Peyer's patch (tissue), 4 donors: Measurements from ENCODE around the gene SGF29. TPM values are rescaled to one million over a fixed set of nuclear protein-coding genes. Genes with fewer than 3 reads are reported as not detected.
"Not testable (repeated sequence)": the region's sequence is repeated elsewhere in the genome, so short reads cannot be mapped to it uniquely, and the experiment has no call there.

Source experiments
- DNase-seq, 3 donors: peaks; one replicate each; pipeline ENCODE4 v3.0.0-alpha.2; 2017 to 2019
- H3K27ac ChIP-seq, 4 donors: fragments of 200-600 bp; sonication (generic); one replicate each; pipeline ENCODE4 v1.5.1; 2016 to 2019
- H3K27me3 ChIP-seq, 2 donors: fragments of 200-600 bp; sonication (generic); one replicate each; pipeline ENCODE4 v1.5.1; 2019
- H3K36me3 ChIP-seq, 3 donors: fragments of 200-600 bp; sonication (generic); one replicate each; pipeline ENCODE4 v1.5.1; 2016 to 2019
- H3K4me1 ChIP-seq, 4 donors: fragments of 200-600 bp; sonication (generic); one replicate each; pipeline ENCODE4 v1.5.1; 2016 to 2019
- H3K4me3 ChIP-seq, 4 donors: fragments of 200-600 bp; sonication (generic); 1 replicate in 3 of 4; 2 replicates in 1 of 4; pipeline ENCODE4 v1.5.1; 2016 to 2019; ENCODE audit warnings: mild to moderate bottlenecking in 1 of 4
- H3K9me3 ChIP-seq, 4 donors: fragments of 200-600 bp; sonication (generic); one replicate each; pipeline ENCODE4 v1.5.1; 2016 to 2019; ENCODE audit warnings: mild to moderate bottlenecking in 1 of 4
- POLR2A ChIP-seq, 2 donors: fragments of 450-650 bp; IDR thresholded peaks; one replicate each; pipeline ENCODE4 v1.5.1; 2017; ENCODE audit warnings: antibody characterized with exemption in 2 of 2, mild to moderate bottlenecking in 2 of 2, moderate library complexity in 2 of 2
- total RNA-seq, 4 donors: library from RNA; depleted of rRNA; stranded (reverse); fragments of >200 nt; gene quantifications; one replicate each; pipeline ENCODE4 v1.1.0, GENCODE V29; 2016
- TF ChIP-seq, protein P1 (sequence below), 6 experiments: fragments of 450-650 bp in 4 of 6; fragments of 200-600 bp in 2 of 6; sonication (generic) in 1 of 6; IDR thresholded peaks; one replicate each; pipeline ENCODE4 v1.5.1; 2017 to 2019; ENCODE audit warnings: antibody characterized with exemption in 6 of 6, mild to moderate bottlenecking in 3 of 6, moderate library complexity in 1 of 6

SGF29 gene
- total RNA-seq, 4 donors from 2014 or later = 27.3 to 117 (median 45.6) TPM

DNA sequence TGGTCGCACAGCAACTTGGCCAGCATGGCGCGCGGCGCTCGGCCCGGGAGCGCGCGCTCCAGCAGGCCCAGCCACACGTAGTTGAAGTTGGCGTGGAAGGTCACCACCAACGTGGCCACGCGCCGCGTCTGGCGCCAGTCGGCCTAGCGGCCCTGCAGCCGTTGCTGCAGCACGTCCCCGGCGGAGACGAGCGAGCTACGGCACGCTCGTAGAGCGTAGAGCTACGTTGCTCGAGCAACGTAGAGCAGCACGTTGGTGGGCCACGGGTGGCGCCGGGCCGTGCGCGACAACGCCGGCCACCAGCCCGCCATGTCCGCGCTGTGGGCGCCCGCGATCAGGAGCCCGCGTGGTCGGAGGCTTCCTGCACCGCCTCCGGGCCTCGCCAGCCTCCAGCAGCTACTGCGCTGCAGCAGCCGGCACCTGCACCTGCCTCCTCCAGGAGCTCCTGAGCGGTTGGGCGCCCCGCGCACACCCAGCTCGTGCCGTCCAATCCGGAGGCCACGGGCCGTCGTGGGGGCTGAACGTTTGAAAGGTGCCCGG is 69.5 kb downstream of the SGF29 start:
- Histone ChIP-seq H3K27me3 (no peaks in the 10 kb centered on the region), H3K9me3 (no peaks in the 10 kb centered on the region), H3K27ac (peak overlapping the region in 3 of 4 donors; percentile 17 to 55 (median 39)), H3K4me1 (peaks cover 0 to 23% (median 4%) of the 10 kb centered on the region in 4 donors), H3K4me3 (peak overlapping the region; percentile 38 to 75 (median 70)), H3K36me3 (no peaks in the 10 kb centered on the region)
- DNase-seq = peak; percentile 62 to 85 (median 78)
- TF ChIP-seq, protein P1, sequence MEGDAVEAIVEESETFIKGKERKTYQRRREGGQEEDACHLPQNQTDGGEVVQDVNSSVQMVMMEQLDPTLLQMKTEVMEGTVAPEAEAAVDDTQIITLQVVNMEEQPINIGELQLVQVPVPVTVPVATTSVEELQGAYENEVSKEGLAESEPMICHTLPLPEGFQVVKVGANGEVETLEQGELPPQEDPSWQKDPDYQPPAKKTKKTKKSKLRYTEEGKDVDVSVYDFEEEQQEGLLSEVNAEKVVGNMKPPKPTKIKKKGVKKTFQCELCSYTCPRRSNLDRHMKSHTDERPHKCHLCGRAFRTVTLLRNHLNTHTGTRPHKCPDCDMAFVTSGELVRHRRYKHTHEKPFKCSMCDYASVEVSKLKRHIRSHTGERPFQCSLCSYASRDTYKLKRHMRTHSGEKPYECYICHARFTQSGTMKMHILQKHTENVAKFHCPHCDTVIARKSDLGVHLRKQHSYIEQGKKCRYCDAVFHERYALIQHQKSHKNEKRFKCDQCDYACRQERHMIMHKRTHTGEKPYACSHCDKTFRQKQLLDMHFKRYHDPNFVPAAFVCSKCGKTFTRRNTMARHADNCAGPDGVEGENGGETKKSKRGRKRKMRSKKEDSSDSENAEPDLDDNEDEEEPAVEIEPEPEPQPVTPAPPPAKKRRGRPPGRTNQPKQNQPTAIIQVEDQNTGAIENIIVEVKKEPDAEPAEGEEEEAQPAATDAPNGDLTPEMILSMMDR (IDR thresholded peaks at IDR 0.05) = no peak
- TF ChIP-seq POLR2A (IDR thresholded peaks at IDR 0.05) = peak; percentile 46 to 65

DNA sequence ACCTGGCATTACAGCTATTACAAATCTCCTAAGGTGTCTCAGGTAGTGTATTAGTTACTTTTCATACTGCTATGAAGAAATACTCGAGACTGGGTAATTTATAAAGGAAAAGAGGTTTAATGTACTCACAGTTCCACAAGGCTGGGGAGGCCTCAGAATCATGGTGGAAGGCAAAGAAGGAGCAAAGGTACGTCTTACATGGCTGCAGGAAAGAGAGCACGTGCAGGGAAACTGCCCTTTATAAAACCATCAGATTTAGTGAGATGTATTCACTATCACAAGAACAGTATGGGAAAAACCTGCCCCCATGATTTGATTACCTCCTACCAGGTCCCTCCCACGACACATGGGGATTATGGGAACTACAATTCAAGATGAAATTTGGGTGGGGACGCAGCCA is 77.2 kb downstream of the SGF29 start:
- not testable (repeated sequence) for H3K27ac ChIP-seq, H3K9me3 ChIP-seq, H3K4me3 ChIP-seq, DNase-seq, H3K27me3 ChIP-seq, H3K4me1 ChIP-seq, H3K36me3 ChIP-seq

DNA sequence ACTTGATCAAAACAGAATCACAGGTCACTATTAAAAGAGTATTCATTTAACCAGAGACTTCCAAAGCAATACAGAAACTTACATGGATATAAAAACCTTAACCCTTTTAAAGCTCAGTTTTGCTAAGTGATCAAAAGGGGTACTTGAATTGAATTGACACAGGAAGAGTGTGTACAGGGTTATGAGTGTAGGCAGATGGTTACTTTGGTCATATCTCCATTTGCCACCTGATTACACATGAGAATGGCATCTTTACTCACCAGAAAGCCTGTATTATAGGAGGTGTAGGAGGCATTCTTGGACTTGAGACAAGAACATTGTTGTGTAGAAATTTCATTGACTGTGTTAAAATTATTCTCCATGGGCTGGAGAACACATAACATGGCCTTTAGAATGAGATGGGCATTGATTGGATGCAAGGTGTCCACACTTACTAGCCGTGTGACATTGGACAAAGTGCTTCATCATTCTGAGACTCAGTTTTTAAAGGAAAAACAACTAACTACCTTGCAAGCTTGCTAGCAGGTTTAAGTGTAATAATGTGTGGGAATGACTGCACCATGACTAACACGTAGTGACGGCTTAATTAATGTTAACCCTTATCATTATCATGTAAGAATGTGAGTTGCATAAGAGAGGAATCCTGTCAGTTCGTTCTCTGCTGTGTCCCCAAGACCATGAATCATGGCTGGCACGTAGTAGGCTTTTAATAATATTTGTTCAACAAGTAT is 82.5 kb downstream of the SGF29 start:
- not testable (repeated sequence) for H3K27ac ChIP-seq, H3K4me3 ChIP-seq, H3K27me3 ChIP-seq, H3K4me1 ChIP-seq, H3K9me3 ChIP-seq, H3K36me3 ChIP-seq, DNase-seq

DNA sequence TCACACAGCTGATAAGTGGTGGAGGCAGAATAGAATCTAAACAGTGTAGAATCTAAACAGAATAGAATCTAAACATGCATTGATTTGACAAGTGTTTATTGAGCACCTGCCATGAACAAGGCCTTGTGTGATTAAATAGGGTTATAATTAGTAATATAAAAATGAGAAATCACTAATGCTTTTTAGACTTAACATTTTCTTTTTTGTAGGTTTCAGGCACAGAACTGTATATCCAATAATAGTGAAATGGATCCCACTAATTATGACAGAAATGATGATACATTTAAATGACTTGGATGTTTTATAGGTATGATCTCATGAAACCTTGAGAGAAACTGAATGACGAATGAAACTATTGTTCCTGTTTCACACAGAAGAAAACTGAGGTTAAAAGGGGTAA is 84.0 kb downstream of the SGF29 start, which contains the start of gene NPIPB8:
Gene NPIPB8 (plus strand): TSS at position 301 of the 400 bp plus-strand sequence. CDS start 296 bp downstream, outside the sequence.
- not testable (repeated sequence) for H3K9me3 ChIP-seq, DNase-seq, H3K4me3 ChIP-seq, H3K27ac ChIP-seq, H3K4me1 ChIP-seq, H3K27me3 ChIP-seq, H3K36me3 ChIP-seq

DNA sequence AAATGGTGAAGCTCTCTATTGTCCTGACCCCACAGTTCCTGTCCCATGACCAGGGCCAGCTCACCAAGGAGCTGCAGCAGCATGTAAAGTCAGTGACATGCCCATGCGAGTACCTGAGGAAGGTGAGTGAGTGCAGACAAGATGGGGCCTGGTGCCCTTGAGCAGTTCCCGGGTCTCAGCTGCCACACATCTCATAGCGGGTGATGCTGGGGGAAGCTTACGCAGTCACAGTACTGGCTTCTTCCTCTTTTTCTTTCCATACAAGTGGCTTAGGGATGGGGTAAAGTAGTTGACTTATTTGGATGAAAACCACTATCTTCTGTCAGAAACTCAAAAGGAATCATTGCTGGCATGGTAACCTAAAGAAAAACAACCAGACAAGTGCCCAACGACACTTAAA is 84.6 kb downstream of the SGF29 start:
- H3K4me1 ChIP-seq, DNase-seq, H3K9me3 ChIP-seq: not testable (repeated sequence)

DNA sequence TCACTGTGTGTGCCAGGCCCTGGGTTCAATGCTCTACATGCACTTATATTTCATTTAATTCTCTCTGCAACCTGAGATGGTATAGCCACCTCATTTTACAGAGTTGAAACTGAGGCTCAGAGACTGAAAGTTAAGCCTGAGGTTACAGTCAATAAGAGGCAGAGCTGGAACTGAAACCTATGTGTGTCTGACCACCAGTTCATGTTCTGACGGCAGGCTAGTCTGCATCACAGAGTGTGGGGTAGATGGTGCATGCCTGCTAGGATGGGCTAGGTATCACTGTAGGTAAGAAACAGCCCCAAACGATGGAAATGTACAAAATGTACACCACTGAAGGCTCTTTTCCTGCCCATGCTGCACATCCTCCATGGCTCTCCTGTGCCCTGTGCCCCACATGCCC is 86.2 kb downstream of the SGF29 start:
- H3K4me3 ChIP-seq, DNase-seq, H3K36me3 ChIP-seq, H3K9me3 ChIP-seq, H3K27me3 ChIP-seq, H3K4me1 ChIP-seq, H3K27ac ChIP-seq: not testable (repeated sequence)

More for the DNA sequence above, 84.6 kb downstream of the SGF29 start:
- H3K36me3 ChIP-seq, H3K27me3 ChIP-seq, H3K27ac ChIP-seq, H3K4me3 ChIP-seq: not testable (repeated sequence)

Other genes starting within 250 kb of the SGF29 start
- 10 to 100 TPM in 3 of 4 donors, not detected in 1; 11.4 to 20.6 (median 16.8) TPM for gene NPIPB6, start 190.4 kb upstream of the SGF29 start, total RNA-seq
- 100 to 1,000 TPM; 146 to 217 (median 216) TPM for gene EIF3CL, start 150.1 kb upstream of the SGF29 start, total RNA-seq
- not detected for gene NPIPB7, start 81.6 kb upstream of the SGF29 start, total RNA-seq
- 10 to 100 TPM; 47.0 to 83.6 (median 73.3) TPM for gene CLN3, start 61.8 kb upstream of the SGF29 start, total RNA-seq
- gene APOBR, start 59.3 kb upstream of the SGF29 start, total RNA-seq = 10 to 100 TPM; 11.9 to 25.2 (median 14.6) TPM
- not detected for gene IL27, start 47.1 kb upstream of the SGF29 start, total RNA-seq
- 10 to 100 TPM in 1 of 4 donors, 1 to 10 TPM in 3; 1.6 to 11.9 (median 6.3) TPM for gene NUPR1, start 14.9 kb upstream of the SGF29 start, total RNA-seq
- 100 to 1,000 TPM in 3 of 4 donors, 10 to 100 TPM in 1; 26.4 to 241 (median 178) TPM for gene SULT1A2, start 43.1 kb downstream of the SGF29 start, total RNA-seq
- gene SULT1A1, start 56.1 kb downstream of the SGF29 start, total RNA-seq = 100 to 1,000 TPM; 120 to 959 (median 337) TPM
- 1 to 10 TPM in 2 of 4 donors, under 1 TPM in 1, not detected in 1; 0.85 to 2.1 (median 1.3) TPM for gene NPIPB8, start 84.1 kb downstream of the SGF29 start, total RNA-seq
- 100 to 1,000 TPM; 157 to 700 (median 233) TPM for gene EIF3C, start 157.5 kb downstream of the SGF29 start, total RNA-seq
- 10 to 100 TPM in 1 of 4 donors, 1 to 10 TPM in 1, not detected in 2; 3.9 to 22.2 TPM for gene NPIPB9, start 197.9 kb downstream of the SGF29 start, total RNA-seq